ENCODE data around the gene CLIC4. TPM values are rescaled to one million over a fixed set of nuclear protein-coding genes. Genes with fewer than 3 reads are reported as not detected.

CLIC4 gene
- total RNA-seq, 1 experiment from 2014 or later: 230 TPM

DNA sequence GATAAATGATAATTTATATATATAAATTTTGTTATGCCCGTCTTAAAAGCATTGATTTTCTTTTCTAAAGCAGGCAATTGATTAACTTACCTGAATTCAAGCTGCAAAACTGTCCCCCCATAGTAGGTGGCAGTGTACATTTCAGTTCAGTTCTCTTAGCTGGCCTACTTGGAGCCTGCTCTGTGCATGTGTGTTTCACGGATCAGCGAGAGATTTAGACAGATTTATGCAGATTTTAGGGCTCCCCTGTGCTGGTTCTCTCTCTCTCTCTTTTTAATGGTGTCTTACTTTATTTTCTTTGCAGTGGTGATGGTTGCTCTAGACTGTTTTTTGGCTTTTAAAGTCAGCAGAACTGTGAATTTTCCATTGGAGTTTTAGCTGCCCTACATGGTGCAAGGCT is 30.7 kb downstream of the CLIC4 start:
- H3K27ac Mint-ChIP-seq: peak overlapping the region in 1 of 3 experiments; percentile 25; a peak in 1 of 7 replicates
- Histone ChIP-seq H3K9me3 (ENCODE audit: control insufficient read depth, low read depth, low read length) (no peaks in the 10 kb centered on the region), H3T11ph (ENCODE audit: low read length) (no peak overlapping the region), H3K27ac (ENCODE audit: insufficient read length, low read depth, low read length) (no peak overlapping the region), H3K56ac (ENCODE audit: insufficient read length, low read depth, low read length) (no peak overlapping the region), H4K91ac (ENCODE audit: insufficient read length, low read depth, low read length) (no peak overlapping the region), H3K27me3 (ENCODE audit: insufficient read depth, low read length) (no peaks in the 10 kb centered on the region), H4K20me1 (ENCODE audit: control insufficient read depth, insufficient read depth, insufficient read length) (no peaks in the 10 kb centered on the region), H3K23me2 (ENCODE audit: insufficient read length, low read depth, low read length, poor library complexity, severe bottlenecking) (no peaks in the 10 kb centered on the region), H2BK5ac (ENCODE audit: insufficient read length, low read length) (no peak overlapping the region), H2BK120ac (ENCODE audit: low read depth, low read length, poor library complexity, severe bottlenecking) (no peak overlapping the region), H2AK5ac (ENCODE audit: insufficient read length, low read length) (no peak overlapping the region), H3K4ac (ENCODE audit: low read depth, low read length) (no peak overlapping the region), H4K8ac (replicated peaks; ENCODE audit: insufficient read length, low read depth, low read length) (no peak overlapping the region), H4K5ac (ENCODE audit: insufficient read length, low read depth, low read length) (no peak overlapping the region), H3K9ac (ENCODE audit: extremely low read depth, insufficient read length, low read length) (peak overlapping the region; percentile 26), H2BK20ac (ENCODE audit: low read depth, low read length, poor library complexity, severe bottlenecking) (no peak overlapping the region), H3K14ac (ENCODE audit: insufficient read depth, low read length) (no peak overlapping the region), H3K4me2 (ENCODE audit: insufficient read depth, insufficient read length, low read length) (no peak overlapping the region), H3K79me1 (ENCODE audit: insufficient read depth, low read depth, low read length, poor library complexity, severe bottlenecking) (peaks cover 5% of the 10 kb centered on the region), H3K79me2 (ENCODE audit: insufficient read depth, low read length) (peaks cover 30% of the 10 kb centered on the region), H2AFZ (ENCODE audit: low read length) (no peak overlapping the region), H3K4me1 (ENCODE audit: insufficient read depth, low read length) (no peaks in the 10 kb centered on the region; the same call in 1 of the 2 replicates), H2BK15ac (ENCODE audit: low read depth, low read length) (no peak overlapping the region), H2BK12ac (ENCODE audit: insufficient read length, low read depth, low read length) (no peak overlapping the region), H3K23ac (ENCODE audit: insufficient read length, low read depth, low read length) (no peak overlapping the region), H3K18ac (ENCODE audit: insufficient read length, low read depth, low read length) (no peak overlapping the region)
- H3K9me3 Mint-ChIP-seq: no peaks in the 10 kb centered on the region; a peak in 1 of 5 replicates
- H3K27me3 Mint-ChIP-seq (ENCODE audit: low read depth): no peaks in the 10 kb centered on the region
- H3K4me3 Mint-ChIP-seq: no peak overlapping the region
- peaks cover 17% of the 10 kb centered on the region in 2 experiments for H3K4me1 Mint-ChIP-seq
- no peak for DNase-seq
- H3K36me3 Mint-ChIP-seq (ENCODE audit: insufficient read depth in 1 of 3, low read depth in 3 of 3): peaks cover 2 to 12% (median 2%) of the 10 kb centered on the region in 3 experiments; a peak in 4 of 7 replicates
- WGBS (ENCODE audit: extremely low coverage, insufficient read length, low lambda C conversion rate): no CpG with 5 or more reads among the region's 3 CpGs
- TF ChIP-seq, protein P1, sequence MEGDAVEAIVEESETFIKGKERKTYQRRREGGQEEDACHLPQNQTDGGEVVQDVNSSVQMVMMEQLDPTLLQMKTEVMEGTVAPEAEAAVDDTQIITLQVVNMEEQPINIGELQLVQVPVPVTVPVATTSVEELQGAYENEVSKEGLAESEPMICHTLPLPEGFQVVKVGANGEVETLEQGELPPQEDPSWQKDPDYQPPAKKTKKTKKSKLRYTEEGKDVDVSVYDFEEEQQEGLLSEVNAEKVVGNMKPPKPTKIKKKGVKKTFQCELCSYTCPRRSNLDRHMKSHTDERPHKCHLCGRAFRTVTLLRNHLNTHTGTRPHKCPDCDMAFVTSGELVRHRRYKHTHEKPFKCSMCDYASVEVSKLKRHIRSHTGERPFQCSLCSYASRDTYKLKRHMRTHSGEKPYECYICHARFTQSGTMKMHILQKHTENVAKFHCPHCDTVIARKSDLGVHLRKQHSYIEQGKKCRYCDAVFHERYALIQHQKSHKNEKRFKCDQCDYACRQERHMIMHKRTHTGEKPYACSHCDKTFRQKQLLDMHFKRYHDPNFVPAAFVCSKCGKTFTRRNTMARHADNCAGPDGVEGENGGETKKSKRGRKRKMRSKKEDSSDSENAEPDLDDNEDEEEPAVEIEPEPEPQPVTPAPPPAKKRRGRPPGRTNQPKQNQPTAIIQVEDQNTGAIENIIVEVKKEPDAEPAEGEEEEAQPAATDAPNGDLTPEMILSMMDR (conservative IDR thresholded peaks at IDR 0.05): no peak

Measured in H9 (cell line).